GM12878 (cell line): ENCODE results near the gene ANKRD11.

Source experiments
- BRCA1 ChIP-seq: IDR thresholded peaks from 2 replicates; pipeline ENCODE4 v1.6.1; 2011; ENCODE audit warnings: low read depth, low read length, improper control_type of control experiment
- CEBPZ ChIP-seq: fragments of 150-350 bp; IDR thresholded peaks from 2 replicates; pipeline ENCODE4 v1.6.1; 2016; ENCODE audit warnings: low read depth, low read length
- CTCF ChIP-seq, 3 experiments: IDR thresholded peaks in 2 of 3; conservative IDR thresholded peaks in 1 of 3; 2 replicates each; pipeline ENCODE4 v1.5.1; 2011; ENCODE audit warnings: low read depth in 3 of 3, low read length in 3 of 3, mild to moderate bottlenecking in 3 of 3, control low read depth in 2 of 3, moderate library complexity in 2 of 3, inconsistent platforms in 1 of 3, mixed read lengths in 1 of 3; ENCODE audit not compliant: control insufficient read depth in 2 of 3, insufficient read depth in 1 of 3; ENCODE audit errors: extremely low read depth in 1 of 3
- ETV6 ChIP-seq, 2 experiments: fragments of 450-650 bp in 1 of 2; IDR thresholded peaks in 1 of 2; conservative IDR thresholded peaks in 1 of 2; 2 replicates each; pipeline ENCODE4 v1.6.1; 2014; ENCODE audit warnings: antibody characterized with exemption in 1 of 2, borderline replicate concordance in 1 of 2, low read depth in 1 of 2, mild to moderate bottlenecking in 1 of 2, moderate library complexity in 1 of 2
- EZH2 ChIP-seq: IDR thresholded peaks from 2 replicates; pipeline ENCODE4 v1.6.1; 2012; ENCODE audit warnings: low read depth, mild to moderate bottlenecking, control low read depth, inconsistent platforms, low read length, borderline replicate concordance; ENCODE audit not compliant: control insufficient read depth
- POLR2A ChIP-seq: IDR thresholded peaks from 2 replicates; pipeline ENCODE4 v1.6.1; 2011; ENCODE audit warnings: low read depth, mild to moderate bottlenecking, low read length
- RAD21 ChIP-seq: IDR thresholded peaks from 2 replicates; pipeline ENCODE4 v1.6.1; 2011; ENCODE audit warnings: mild to moderate bottlenecking, low read depth, low read length, moderate library complexity; ENCODE audit not compliant: insufficient read depth
- RCOR1 ChIP-seq: conservative IDR thresholded peaks from 2 replicates; pipeline ENCODE4 v1.6.1; 2012; ENCODE audit warnings: low read depth, low read length, improper control_type of control experiment
- RFX5 ChIP-seq: IDR thresholded peaks from 2 replicates; pipeline ENCODE4 v1.6.1; 2011; ENCODE audit warnings: low read depth, low read length, improper control_type of control experiment
- SIN3A ChIP-seq: IDR thresholded peaks from 2 replicates; pipeline ENCODE4 v1.6.1; 2012; ENCODE audit warnings: low read depth, low read length, improper control_type of control experiment
- STAT3 ChIP-seq: IDR thresholded peaks from 2 replicates; pipeline ENCODE4 v1.6.1; 2011; ENCODE audit warnings: low read depth, low read length, improper control_type of control experiment
- TAF1 ChIP-seq: IDR thresholded peaks from 2 replicates; pipeline ENCODE4 v1.6.1; 2011; ENCODE audit warnings: mild to moderate bottlenecking, low read depth, low read length, borderline replicate concordance
- YY1 ChIP-seq: IDR thresholded peaks from 2 replicates; pipeline ENCODE4 v1.6.1; 2011; ENCODE audit warnings: low read depth, mild to moderate bottlenecking, low read length
- TF ChIP-seq, protein P1 (sequence below): fragments of 450-650 bp; IDR thresholded peaks from 2 replicates; pipeline ENCODE4 v1.6.1; 2017; ENCODE audit warnings: borderline replicate concordance

DNA sequence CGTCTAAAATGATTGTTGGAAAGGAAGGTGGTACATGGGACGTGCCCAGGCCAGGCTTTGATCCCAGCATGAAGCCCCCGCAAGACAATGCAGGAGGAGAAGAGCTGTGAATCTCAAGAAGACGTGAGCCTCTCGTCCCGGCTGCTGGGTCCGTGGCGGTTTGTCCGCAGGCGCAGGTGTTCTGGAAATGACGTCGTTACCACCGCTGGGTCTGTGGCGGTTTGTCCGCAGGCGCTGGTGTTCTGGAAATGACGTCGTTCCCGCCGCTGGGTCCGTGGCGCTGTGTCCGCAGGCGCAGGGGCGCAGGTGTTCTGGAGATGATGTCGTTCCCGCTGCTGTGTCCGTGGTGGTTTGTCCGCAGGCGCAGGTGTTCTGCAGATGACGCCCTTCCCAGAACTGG is 31.9 kb upstream of the ANKRD11 start:
- TF ChIP-seq ETV6 (conservative IDR thresholded peaks at IDR 0.05 in 1 of 2, IDR thresholded peaks at IDR 0.05 in 1 of 2; ENCODE audit: borderline replicate concordance in 1 of 2, low read depth in 1 of 2) (no peak), POLR2A (no peak), STAT3 (no peak), YY1 (no peak), RFX5 (no peak), CEBPZ (no peak), RAD21 (no peak), BRCA1 (no peak), EZH2 (no peak), CTCF (IDR thresholded peaks at IDR 0.05 in 2 of 3, conservative IDR thresholded peaks at IDR 0.05 in 1 of 3; ENCODE audit: control insufficient read depth in 2 of 3, extremely low read depth in 1 of 3, insufficient read depth in 1 of 3, low read depth in 3 of 3, low read length in 3 of 3) (no peak), RCOR1 (no peak), SIN3A (no peak), TAF1 (no peak)
- TF ChIP-seq, protein P1, sequence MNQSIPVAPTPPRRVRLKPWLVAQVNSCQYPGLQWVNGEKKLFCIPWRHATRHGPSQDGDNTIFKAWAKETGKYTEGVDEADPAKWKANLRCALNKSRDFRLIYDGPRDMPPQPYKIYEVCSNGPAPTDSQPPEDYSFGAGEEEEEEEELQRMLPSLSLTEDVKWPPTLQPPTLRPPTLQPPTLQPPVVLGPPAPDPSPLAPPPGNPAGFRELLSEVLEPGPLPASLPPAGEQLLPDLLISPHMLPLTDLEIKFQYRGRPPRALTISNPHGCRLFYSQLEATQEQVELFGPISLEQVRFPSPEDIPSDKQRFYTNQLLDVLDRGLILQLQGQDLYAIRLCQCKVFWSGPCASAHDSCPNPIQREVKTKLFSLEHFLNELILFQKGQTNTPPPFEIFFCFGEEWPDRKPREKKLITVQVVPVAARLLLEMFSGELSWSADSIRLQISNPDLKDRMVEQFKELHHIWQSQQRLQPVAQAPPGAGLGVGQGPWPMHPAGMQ = no peak
